Measurements from ENCODE around the gene CPNE4.
"Not testable (repeated sequence)": the region's sequence is repeated elsewhere in the genome, so short reads cannot be mapped to it uniquely, and the experiment has no call there.

CPNE4 gene

GRCh38 chr3:132016061-132017041 lies 18.5 kb downstream of the CPNE4 start:
- no peak for DNase-seq

- DNase-seq, result no peak
Observed at GRCh38 chr3:132014105-132014504, 20.7 kb downstream of the CPNE4 start.

GRCh38 chr3:132009241-132009640 lies 25.6 kb downstream of the CPNE4 start:
- DNase-seq, result peak; percentile 49

- DNase-seq, result no peak
Observed at GRCh38 chr3:132008837-132009236, 26.0 kb downstream of the CPNE4 start.

- DNase-seq, result no peak
Observed at GRCh38 chr3:132007617-132008016, 27.2 kb downstream of the CPNE4 start.

- no peak for DNase-seq
Observed at GRCh38 chr3:132006605-132007204, 28.1 kb downstream of the CPNE4 start.

GRCh38 chr3:132004571-132004970 lies 30.2 kb downstream of the CPNE4 start:
- no peak for DNase-seq

- DNase-seq, result no peak
Observed at GRCh38 chr3:132003685-132004084, 31.1 kb downstream of the CPNE4 start.

- DNase-seq, result peak; percentile 67
Observed at GRCh38 chr3:132001999-132002398, 32.8 kb downstream of the CPNE4 start.

GRCh38 chr3:132001036-132001435 lies 33.8 kb downstream of the CPNE4 start:
- DNase-seq, result no peak

- DNase-seq, result no peak
Observed at GRCh38 chr3:131998027-131998426, 36.8 kb downstream of the CPNE4 start.

- DNase-seq, result no peak
Observed at GRCh38 chr3:131995891-131996290, 38.9 kb downstream of the CPNE4 start.

GRCh38 chr3:131989318-131989717 lies 45.5 kb downstream of the CPNE4 start:
- DNase-seq, result no peak

- DNase-seq, result no peak
Observed at GRCh38 chr3:131988209-131988608, 46.6 kb downstream of the CPNE4 start.

GRCh38 chr3:131983689-131984088 lies 51.1 kb downstream of the CPNE4 start:
- DNase-seq, result no peak

GRCh38 chr3:131981323-131981722 lies 53.5 kb downstream of the CPNE4 start:
- DNase-seq, result no peak

- no peak for DNase-seq
Observed at GRCh38 chr3:131976448-131976847, 58.4 kb downstream of the CPNE4 start.

GRCh38 chr3:131975047-131975446 lies 59.8 kb downstream of the CPNE4 start:
- no peak for DNase-seq

- DNase-seq, result no peak
Observed at GRCh38 chr3:131973731-131974130, 61.1 kb downstream of the CPNE4 start.

GRCh38 chr3:131972550-131972949 lies 62.3 kb downstream of the CPNE4 start:
- DNase-seq, result no peak

- DNase-seq, result no peak
Observed at GRCh38 chr3:131972091-131972490, 62.7 kb downstream of the CPNE4 start.

- not testable (repeated sequence) for DNase-seq
Observed at GRCh38 chr3:131963442-131963841, 71.4 kb downstream of the CPNE4 start.

- DNase-seq, result no peak
Observed at GRCh38 chr3:131962982-131963381, 71.8 kb downstream of the CPNE4 start.

GRCh38 chr3:131960324-131960723 lies 74.5 kb downstream of the CPNE4 start:
- no peak for DNase-seq

Measured in NCI-H2227 treated with DMSO at 0.1 percent for 48 hours (cell line).